ENCODE measurements around the gene CPLX3.
A peak's percentile ranks its signal among the peaks of the same experiment; 100 is the strongest.

Gene CPLX3

GRCh38 chr15:74790080-74790916, 36.1 kb upstream of the CPLX3 start:
- no peak for TF ChIP-seq CTCF (IDR thresholded peaks at IDR 0.05; ENCODE audit: low read depth, low read length)
- DNase-seq (ENCODE audit: extremely low read depth, low read depth) = peak; percentile 19

GRCh38 chr15:74791007-74791406, 35.4 kb upstream of the CPLX3 start:
- DNase-seq (ENCODE audit: extremely low read depth, low read depth) = no peak
- no peak for TF ChIP-seq CTCF (IDR thresholded peaks at IDR 0.05; ENCODE audit: low read depth, low read length)

- no peak for DNase-seq (ENCODE audit: extremely low read depth, low read depth)
- TF ChIP-seq CTCF (IDR thresholded peaks at IDR 0.05; ENCODE audit: low read depth, low read length) = no peak
Observed at GRCh38 chr15:74791667-74792066, 34.8 kb upstream of the CPLX3 start.

GRCh38 chr15:74792227-74793016, 34.0 kb upstream of the CPLX3 start:
- no peak for TF ChIP-seq CTCF (IDR thresholded peaks at IDR 0.05; ENCODE audit: low read depth, low read length)
- no peak for DNase-seq (ENCODE audit: extremely low read depth, low read depth)

GRCh38 chr15:74793135-74794028, 33.0 kb upstream of the CPLX3 start:
- DNase-seq (ENCODE audit: extremely low read depth, low read depth) = no peak
- no peak for TF ChIP-seq CTCF (IDR thresholded peaks at IDR 0.05; ENCODE audit: low read depth, low read length)

- TF ChIP-seq CTCF (IDR thresholded peaks at IDR 0.05; ENCODE audit: low read depth, low read length) = no peak
- no peak for DNase-seq (ENCODE audit: extremely low read depth, low read depth)
Observed at GRCh38 chr15:74794248-74794969, 32.0 kb upstream of the CPLX3 start.
